Nephron progenitor cell (in vitro differentiated cells): ENCODE measurements around the gene SERPINA4.

ENCODE experiments used
- DNase-seq: peaks from one replicate; pipeline ENCODE4 v3.0.0; 2021
- H3K27ac Mint-ChIP-seq: 2 replicates; pipeline ENCODE4 v1.8.0; 2021; ENCODE audit warnings: mild to moderate bottlenecking, moderate library complexity, mixed read lengths
- H3K27me3 Mint-ChIP-seq: 2 replicates; pipeline ENCODE4 v1.8.0; 2021; ENCODE audit warnings: mild to moderate bottlenecking, low read depth, mixed read lengths; ENCODE audit not compliant: poor library complexity
- H3K36me3 Mint-ChIP-seq: 2 replicates; pipeline ENCODE4 v1.8.0; 2021; ENCODE audit warnings: low read depth, mixed read lengths
- H3K4me1 Mint-ChIP-seq: 2 replicates; pipeline ENCODE4 v1.8.0; 2021; ENCODE audit warnings: mixed read lengths
- H3K4me3 Mint-ChIP-seq: 2 replicates; pipeline ENCODE4 v1.8.0; 2021; ENCODE audit warnings: mild to moderate bottlenecking, moderate library complexity, mixed read lengths
- H3K9me3 Mint-ChIP-seq: 2 replicates; pipeline ENCODE4 v1.8.0; 2021; ENCODE audit warnings: mild to moderate bottlenecking, moderate library complexity, mixed read lengths
- TF ChIP-seq, protein P1 (sequence below): fragments of 200-600 bp; sonication (generic); IDR thresholded peaks from 2 replicates; pipeline ENCODE4 v1.5.0; 2021; ENCODE audit warnings: antibody characterized with exemption

SERPINA4 gene

DNA sequence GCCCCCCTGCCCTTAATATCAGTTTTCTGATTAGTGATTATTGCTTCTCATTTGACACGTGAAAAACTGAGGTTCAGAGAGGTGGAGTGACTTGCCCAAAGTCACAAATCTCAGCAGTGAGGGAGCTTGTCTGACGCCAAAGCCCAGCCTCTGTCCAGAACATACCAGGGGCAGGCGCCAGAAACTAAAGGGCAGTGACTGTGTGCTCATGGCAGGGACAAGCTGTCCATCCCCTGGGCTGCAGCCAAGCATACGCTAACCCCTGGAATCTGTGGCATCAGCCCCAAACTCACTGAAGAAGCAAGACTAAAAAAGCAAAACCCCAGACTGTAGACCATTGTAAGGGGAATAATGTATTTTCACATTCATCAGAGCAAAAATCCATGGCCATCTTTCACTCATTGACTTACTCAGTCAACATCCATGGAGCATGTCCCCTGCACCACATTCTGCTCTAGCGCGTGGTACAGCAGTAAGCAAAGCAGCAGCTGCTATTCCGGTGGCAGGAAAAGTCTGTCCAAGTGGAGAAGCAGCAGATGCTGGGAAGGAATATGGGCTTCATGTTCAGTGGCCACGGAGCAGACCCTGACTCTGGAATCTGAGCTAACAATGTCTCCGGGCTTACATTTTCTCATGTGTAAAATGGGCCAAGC is 1.5 kb upstream of the SERPINA4 start:
- Mint-ChIP-seq H3K27ac (no peak overlapping the region), H3K4me3 (no peak overlapping the region), H3K4me1 (no peaks in the 10 kb centered on the region), H3K36me3 (no peaks in the 10 kb centered on the region), H3K9me3 (peaks cover 22% of the 10 kb centered on the region), H3K27me3 (peaks cover 11% of the 10 kb centered on the region)
- TF ChIP-seq, protein P1, sequence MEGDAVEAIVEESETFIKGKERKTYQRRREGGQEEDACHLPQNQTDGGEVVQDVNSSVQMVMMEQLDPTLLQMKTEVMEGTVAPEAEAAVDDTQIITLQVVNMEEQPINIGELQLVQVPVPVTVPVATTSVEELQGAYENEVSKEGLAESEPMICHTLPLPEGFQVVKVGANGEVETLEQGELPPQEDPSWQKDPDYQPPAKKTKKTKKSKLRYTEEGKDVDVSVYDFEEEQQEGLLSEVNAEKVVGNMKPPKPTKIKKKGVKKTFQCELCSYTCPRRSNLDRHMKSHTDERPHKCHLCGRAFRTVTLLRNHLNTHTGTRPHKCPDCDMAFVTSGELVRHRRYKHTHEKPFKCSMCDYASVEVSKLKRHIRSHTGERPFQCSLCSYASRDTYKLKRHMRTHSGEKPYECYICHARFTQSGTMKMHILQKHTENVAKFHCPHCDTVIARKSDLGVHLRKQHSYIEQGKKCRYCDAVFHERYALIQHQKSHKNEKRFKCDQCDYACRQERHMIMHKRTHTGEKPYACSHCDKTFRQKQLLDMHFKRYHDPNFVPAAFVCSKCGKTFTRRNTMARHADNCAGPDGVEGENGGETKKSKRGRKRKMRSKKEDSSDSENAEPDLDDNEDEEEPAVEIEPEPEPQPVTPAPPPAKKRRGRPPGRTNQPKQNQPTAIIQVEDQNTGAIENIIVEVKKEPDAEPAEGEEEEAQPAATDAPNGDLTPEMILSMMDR, result no peak
- no peak for DNase-seq

DNA sequence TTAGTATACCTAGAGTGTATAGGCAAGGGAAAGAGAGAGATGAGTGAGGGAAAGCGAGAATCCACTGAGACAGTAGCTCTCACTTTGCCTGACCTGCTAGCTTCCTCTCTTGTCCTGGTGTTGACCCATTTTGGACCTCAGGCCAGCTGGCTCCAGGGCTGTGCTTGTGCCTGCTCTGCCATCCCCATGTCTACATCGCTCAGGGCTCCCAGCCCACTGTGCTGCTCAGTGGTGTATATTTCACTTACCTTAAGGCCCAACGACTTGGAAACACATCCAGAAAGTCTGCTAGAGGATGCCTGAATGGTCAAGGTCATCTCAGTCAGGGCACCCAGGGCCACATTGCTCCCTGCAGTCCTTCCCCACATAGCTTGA is 964 bp upstream of the SERPINA4 start:
- TF ChIP-seq, protein P1, result no peak
- no peak for DNase-seq
- H3K4me1 Mint-ChIP-seq, result no peaks in the 10 kb centered on the region
- H3K27ac Mint-ChIP-seq, result no peak overlapping the region
- no peaks in the 10 kb centered on the region for H3K36me3 Mint-ChIP-seq
- H3K27me3 Mint-ChIP-seq, result peaks cover 11% of the 10 kb centered on the region
- H3K9me3 Mint-ChIP-seq, result peaks cover 17% of the 10 kb centered on the region
- H3K4me3 Mint-ChIP-seq, result no peak overlapping the region

DNA sequence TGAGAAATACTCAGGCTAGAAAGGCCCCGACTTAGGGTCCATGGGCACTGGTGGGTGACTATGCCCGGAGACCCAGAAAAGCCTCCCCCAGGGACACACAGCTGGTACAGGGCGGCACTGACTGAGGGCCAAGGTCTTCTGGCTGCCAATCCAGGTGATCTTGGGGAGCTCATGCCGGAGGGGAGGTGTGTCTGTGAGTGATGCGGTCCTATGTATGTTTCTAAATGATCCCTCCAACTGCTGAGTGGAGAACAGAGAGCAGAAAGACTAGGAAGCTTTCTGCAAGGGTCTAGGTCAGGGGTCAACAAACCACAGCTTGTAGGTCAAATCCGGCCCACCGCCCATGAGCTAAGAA is 391 bp downstream of the SERPINA4 start:
- peaks cover 15% of the 10 kb centered on the region for H3K27me3 Mint-ChIP-seq
- H3K36me3 Mint-ChIP-seq, result no peaks in the 10 kb centered on the region
- TF ChIP-seq, protein P1, result no peak
- DNase-seq, result no peak
- no peaks in the 10 kb centered on the region for H3K4me1 Mint-ChIP-seq
- H3K4me3 Mint-ChIP-seq, result no peak overlapping the region
- no peak overlapping the region for H3K27ac Mint-ChIP-seq
- peaks cover 3% of the 10 kb centered on the region for H3K9me3 Mint-ChIP-seq

DNA sequence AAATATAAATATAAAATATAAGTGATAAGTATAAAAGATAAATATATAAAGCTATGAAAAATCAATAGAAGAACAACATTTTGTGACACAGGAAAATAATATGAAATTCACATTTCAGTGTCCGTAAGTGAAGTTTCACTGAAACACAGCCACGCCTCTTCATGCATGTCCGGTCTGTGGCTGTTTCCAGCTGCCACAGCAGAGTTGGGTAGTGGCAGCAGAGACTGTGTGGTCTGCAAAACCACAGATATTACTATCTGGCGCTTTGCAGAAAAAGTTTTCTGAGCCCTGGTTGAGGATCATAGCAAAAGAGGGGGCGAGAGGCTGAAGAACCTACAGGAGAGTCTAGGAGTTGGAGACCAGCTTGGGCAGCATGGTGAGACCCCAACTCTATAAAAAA is 780 bp downstream of the SERPINA4 start:
- Mint-ChIP-seq H3K36me3 (no peaks in the 10 kb centered on the region), H3K27ac (no peak overlapping the region), H3K9me3 (no peaks in the 10 kb centered on the region), H3K4me3 (no peak overlapping the region), H3K27me3 (peaks cover 17% of the 10 kb centered on the region), H3K4me1 (no peaks in the 10 kb centered on the region)
- TF ChIP-seq, protein P1, result no peak
- DNase-seq, result no peak

DNA sequence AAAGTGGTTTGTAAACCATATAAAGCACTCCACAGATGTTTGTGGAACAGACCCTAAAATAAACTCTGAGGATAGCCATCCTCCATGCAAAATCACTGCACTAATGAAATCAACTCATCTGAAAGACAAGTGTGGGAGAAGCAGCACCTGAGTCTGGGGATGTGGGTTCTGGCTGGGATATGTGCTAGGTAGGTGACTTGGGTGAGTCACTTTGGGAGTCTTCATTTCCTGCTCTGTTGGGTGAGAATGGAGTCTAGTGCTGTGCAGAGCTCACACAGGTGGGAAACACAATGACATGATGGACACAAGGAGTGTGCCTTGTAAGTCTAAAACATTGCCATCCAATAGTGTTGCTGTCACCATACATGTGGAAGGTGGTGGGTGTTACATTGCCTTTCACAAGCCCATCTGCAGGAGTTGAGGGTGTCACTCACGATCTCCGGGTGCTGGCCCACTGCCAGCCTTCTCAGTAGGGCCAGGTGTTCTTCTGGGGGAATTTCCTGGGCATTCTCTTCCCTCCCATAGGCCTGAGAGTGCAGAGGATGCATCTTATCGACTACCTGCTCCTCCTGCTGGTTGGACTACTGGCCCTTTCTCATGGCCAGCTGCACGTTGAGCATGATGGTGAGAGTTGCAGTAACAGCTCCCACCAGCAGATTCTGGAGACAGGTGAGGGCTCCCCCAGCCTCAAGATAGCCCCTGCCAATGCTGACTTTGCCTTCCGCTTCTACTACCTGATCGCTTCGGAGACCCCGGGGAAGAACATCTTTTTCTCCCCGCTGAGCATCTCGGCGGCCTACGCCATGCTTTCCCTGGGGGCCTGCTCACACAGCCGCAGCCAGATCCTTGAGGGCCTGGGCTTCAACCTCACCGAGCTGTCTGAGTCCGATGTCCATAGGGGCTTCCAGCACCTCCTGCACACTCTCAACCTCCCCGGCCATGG is 2.0 kb downstream of the SERPINA4 start:
- H3K9me3 Mint-ChIP-seq, result no peaks in the 10 kb centered on the region
- no peaks in the 10 kb centered on the region for H3K36me3 Mint-ChIP-seq
- H3K4me1 Mint-ChIP-seq, result no peaks in the 10 kb centered on the region
- DNase-seq, result no peak
- no peak overlapping the region for H3K4me3 Mint-ChIP-seq
- H3K27ac Mint-ChIP-seq, result no peak overlapping the region
- TF ChIP-seq, protein P1, result no peak
- peaks cover 20% of the 10 kb centered on the region for H3K27me3 Mint-ChIP-seq
